Measurements from ENCODE around the gene SOWAHD. TPM values are rescaled to one million over a fixed set of nuclear protein-coding genes. Genes with fewer than 3 reads are reported as not detected.

SOWAHD gene
- total RNA-seq, 1 experiment from 2014 or later: not detected

DNA sequence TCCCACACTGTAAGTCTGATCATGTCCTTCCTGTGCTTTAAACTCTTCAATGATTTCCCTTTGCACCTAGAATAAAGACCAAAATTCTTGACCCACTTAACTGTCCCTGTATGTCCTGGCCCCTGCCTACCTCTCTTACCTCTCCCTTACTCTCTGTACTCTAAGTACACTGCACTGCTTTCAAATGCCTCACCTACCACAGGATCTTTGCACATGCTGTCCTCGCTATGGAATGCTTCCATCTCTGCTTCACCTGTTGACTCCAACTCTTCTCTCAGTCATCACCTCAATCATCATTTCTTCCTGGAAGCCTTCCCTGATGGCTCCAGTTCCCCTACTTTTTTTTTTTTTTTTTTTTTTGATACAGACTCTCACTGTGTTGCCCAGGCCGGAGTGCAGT lies 36.5 kb upstream of the SOWAHD start:
- ChIA-PET CTCF (no interaction called here), POLR2A (no interaction called here)
- DNase-seq (ENCODE audit: unreplicated experiment): no peak
- H3K4me3 Mint-ChIP-seq (ENCODE audit: unreplicated experiment): no peak overlapping the region
- no TSS peak for BruUV-seq (replicated peaks)
- intact Hi-C loops (cut with micrococcal nuclease): no loop called here
- TF ChIP-seq, protein P1, sequence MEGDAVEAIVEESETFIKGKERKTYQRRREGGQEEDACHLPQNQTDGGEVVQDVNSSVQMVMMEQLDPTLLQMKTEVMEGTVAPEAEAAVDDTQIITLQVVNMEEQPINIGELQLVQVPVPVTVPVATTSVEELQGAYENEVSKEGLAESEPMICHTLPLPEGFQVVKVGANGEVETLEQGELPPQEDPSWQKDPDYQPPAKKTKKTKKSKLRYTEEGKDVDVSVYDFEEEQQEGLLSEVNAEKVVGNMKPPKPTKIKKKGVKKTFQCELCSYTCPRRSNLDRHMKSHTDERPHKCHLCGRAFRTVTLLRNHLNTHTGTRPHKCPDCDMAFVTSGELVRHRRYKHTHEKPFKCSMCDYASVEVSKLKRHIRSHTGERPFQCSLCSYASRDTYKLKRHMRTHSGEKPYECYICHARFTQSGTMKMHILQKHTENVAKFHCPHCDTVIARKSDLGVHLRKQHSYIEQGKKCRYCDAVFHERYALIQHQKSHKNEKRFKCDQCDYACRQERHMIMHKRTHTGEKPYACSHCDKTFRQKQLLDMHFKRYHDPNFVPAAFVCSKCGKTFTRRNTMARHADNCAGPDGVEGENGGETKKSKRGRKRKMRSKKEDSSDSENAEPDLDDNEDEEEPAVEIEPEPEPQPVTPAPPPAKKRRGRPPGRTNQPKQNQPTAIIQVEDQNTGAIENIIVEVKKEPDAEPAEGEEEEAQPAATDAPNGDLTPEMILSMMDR (IDR thresholded peaks at IDR 0.05; ENCODE audit: unreplicated experiment): no peak
- no peak overlapping the region for H3K27ac Mint-ChIP-seq (ENCODE audit: low read depth, unreplicated experiment)
- H3K4me1 Mint-ChIP-seq (ENCODE audit: insufficient read depth, unreplicated experiment): no peaks in the 10 kb centered on the region
- H3K9me3 Mint-ChIP-seq (ENCODE audit: unreplicated experiment): peaks cover 16% of the 10 kb centered on the region
- H3K36me3 Mint-ChIP-seq (ENCODE audit: insufficient read depth, unreplicated experiment): no peaks in the 10 kb centered on the region
- H3K27me3 Mint-ChIP-seq (ENCODE audit: insufficient read depth, unreplicated experiment): no peaks in the 10 kb centered on the region

DNA sequence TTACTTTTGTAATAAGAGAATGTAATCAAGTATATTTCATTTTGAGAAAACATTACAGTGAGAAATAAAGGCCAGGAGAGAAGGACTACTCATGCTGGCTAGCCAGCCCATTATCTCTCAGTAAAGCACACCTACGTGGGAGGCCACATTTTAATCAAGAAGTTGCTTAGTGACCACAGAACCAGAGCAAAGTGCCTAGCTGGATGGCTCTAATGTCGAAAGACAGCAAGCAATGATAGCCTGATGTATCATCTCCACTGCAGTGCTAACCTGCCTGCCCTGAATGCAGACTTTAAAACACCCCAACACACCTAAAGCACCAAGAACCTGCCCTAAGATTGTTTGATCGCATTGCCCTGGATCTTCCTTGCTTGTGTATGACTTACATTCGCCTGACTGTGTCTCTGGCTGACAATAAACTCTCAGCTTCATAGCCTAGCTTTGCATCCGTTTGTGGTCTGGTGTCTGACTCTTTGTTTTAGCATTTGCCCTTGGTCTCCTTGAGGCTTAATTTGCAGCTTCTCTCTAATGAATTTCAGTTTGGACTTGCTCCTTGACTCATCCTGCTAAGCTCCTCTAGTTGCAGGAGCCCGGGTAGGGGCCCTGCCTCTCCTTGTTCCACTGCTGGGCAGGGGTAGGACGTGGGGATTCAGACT lies 31.4 kb upstream of the SOWAHD start:
- BruUV-seq (replicated peaks): no TSS peak
- Mint-ChIP-seq H3K4me3 (ENCODE audit: unreplicated experiment) (no peak overlapping the region), H3K4me1 (ENCODE audit: insufficient read depth, unreplicated experiment) (no peaks in the 10 kb centered on the region), H3K27ac (ENCODE audit: low read depth, unreplicated experiment) (no peak overlapping the region), H3K27me3 (ENCODE audit: insufficient read depth, unreplicated experiment) (peaks cover 15% of the 10 kb centered on the region), H3K9me3 (ENCODE audit: unreplicated experiment) (peaks cover 8% of the 10 kb centered on the region), H3K36me3 (ENCODE audit: insufficient read depth, unreplicated experiment) (no peaks in the 10 kb centered on the region)
- no peak for DNase-seq (ENCODE audit: unreplicated experiment)
- TF ChIP-seq, protein P1 (IDR thresholded peaks at IDR 0.05; ENCODE audit: unreplicated experiment): no peak
- intact Hi-C loops (cut with micrococcal nuclease): no loop called here
- POLR2A ChIA-PET: no interaction called here
- CTCF ChIA-PET: interaction anchor here (0.6 to 1.0 kb wide), 5 partner anchors 21 to 239 kb away, joined by 3 to 6 read pairs (median 3); no protein-coding TSS in a partner anchor

DNA sequence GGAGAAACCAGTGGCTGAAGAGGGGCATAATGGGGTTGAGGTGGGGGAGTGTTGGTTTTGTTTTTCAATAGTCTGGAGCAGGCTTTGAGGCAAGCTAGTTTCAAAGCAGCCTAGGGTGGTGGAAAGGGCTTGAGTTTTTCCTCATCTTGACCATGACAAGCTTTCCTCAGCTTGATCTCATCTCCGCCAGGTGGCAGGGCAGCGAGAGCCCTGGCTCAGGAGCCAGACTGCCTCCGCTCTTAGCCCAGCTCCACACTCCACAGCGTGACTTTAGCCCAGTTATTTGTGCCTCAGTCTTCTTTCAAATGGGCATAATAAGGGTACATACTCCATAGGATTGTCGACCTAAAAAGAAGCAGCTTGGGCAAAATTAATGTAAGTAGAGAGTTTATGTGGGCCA lies 29.9 kb upstream of the SOWAHD start:
- intact Hi-C loops (cut with micrococcal nuclease): no loop called here
- no TSS peak for BruUV-seq (replicated peaks)

More for the DNA sequence above, 29.9 kb upstream of the SOWAHD start:
- TF ChIP-seq, protein P1 (IDR thresholded peaks at IDR 0.05; ENCODE audit: unreplicated experiment): no peak
- Mint-ChIP-seq H3K4me3 (ENCODE audit: unreplicated experiment) (no peak overlapping the region), H3K27ac (ENCODE audit: low read depth, unreplicated experiment) (no peak overlapping the region), H3K4me1 (ENCODE audit: insufficient read depth, unreplicated experiment) (no peaks in the 10 kb centered on the region), H3K27me3 (ENCODE audit: insufficient read depth, unreplicated experiment) (peaks cover 18% of the 10 kb centered on the region), H3K9me3 (ENCODE audit: unreplicated experiment) (no peaks in the 10 kb centered on the region), H3K36me3 (ENCODE audit: insufficient read depth, unreplicated experiment) (no peaks in the 10 kb centered on the region)
- ChIA-PET CTCF (interaction anchor here (0.6 to 2.5 kb wide), 12 partner anchors 8 to 473 kb away, joined by 3 to 12 read pairs (median 4); no protein-coding TSS in a partner anchor), POLR2A (no interaction called here)
- no peak for DNase-seq (ENCODE audit: unreplicated experiment)

Data from MCF 10A (cell line).